ENCODE data around the gene ZNRF2.

The ZNRF2 gene

DNA sequence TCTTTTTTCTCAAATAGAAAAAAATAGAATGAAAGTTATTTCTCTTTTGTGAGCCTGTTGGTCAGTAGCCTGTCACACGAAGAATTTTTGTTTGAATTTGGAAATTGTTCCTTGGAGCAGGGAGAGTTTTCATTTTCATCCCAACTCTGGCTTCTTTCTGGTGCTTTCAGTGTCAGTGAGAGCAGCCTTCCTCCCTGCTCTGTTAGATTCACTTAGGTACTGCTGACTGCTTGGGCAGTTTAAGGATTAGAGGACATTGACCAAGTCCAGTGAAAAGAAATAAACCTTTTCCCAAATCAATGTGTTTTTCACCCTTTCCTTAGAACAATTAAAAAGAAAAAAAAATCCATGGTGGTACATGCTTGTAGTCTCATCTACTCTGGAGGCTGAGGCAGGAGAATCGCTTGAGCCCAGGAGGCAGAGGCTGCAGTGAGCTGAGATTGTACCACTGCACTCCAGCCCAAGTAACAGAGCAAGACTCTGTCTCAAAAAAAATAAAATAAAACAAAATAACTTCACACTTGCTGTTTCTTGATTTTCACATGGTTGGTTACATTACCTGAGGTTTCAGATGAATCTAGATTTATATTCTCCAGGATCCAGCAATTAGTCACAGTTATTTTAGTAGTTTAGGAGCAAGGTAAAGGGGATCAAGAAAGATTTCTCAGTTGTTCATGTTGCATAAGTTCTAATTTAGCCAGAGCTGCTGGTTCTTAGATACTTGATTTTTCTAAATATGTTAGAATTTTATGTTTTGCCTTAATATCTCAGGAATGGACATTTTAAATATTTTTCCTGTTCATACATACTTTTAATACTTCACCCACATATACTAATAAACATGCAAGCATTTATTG, 63.1 kb downstream of the ZNRF2 start:
- Mint-ChIP-seq H3K27me3 (ENCODE audit: low read depth, poor library complexity) (no peaks in the 10 kb centered on the region), H3K4me3 (no peak overlapping the region), H3K4me1 (no peaks in the 10 kb centered on the region), H3K9me3 (peaks cover 5% of the 10 kb centered on the region), H3K36me3 (ENCODE audit: low read depth) (peaks cover 4% of the 10 kb centered on the region), H3K27ac (no peak overlapping the region)
- DNase-seq: no peak
- TF ChIP-seq, protein P1, sequence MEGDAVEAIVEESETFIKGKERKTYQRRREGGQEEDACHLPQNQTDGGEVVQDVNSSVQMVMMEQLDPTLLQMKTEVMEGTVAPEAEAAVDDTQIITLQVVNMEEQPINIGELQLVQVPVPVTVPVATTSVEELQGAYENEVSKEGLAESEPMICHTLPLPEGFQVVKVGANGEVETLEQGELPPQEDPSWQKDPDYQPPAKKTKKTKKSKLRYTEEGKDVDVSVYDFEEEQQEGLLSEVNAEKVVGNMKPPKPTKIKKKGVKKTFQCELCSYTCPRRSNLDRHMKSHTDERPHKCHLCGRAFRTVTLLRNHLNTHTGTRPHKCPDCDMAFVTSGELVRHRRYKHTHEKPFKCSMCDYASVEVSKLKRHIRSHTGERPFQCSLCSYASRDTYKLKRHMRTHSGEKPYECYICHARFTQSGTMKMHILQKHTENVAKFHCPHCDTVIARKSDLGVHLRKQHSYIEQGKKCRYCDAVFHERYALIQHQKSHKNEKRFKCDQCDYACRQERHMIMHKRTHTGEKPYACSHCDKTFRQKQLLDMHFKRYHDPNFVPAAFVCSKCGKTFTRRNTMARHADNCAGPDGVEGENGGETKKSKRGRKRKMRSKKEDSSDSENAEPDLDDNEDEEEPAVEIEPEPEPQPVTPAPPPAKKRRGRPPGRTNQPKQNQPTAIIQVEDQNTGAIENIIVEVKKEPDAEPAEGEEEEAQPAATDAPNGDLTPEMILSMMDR (IDR thresholded peaks at IDR 0.05): no peak

GRCh38 chr7:30348083-30348560, 63.7 kb downstream of the ZNRF2 start:
- no peak overlapping the region for H3K27ac Mint-ChIP-seq
- no peak for DNase-seq
- TF ChIP-seq, protein P1 (IDR thresholded peaks at IDR 0.05): no peak
- H3K36me3 Mint-ChIP-seq (ENCODE audit: low read depth): no peaks in the 10 kb centered on the region
- no peak overlapping the region for H3K4me3 Mint-ChIP-seq
- no peaks in the 10 kb centered on the region for H3K27me3 Mint-ChIP-seq (ENCODE audit: low read depth, poor library complexity)
- H3K9me3 Mint-ChIP-seq: no peaks in the 10 kb centered on the region
- no peaks in the 10 kb centered on the region for H3K4me1 Mint-ChIP-seq

GRCh38 chr7:30349170-30349569, 64.8 kb downstream of the ZNRF2 start:
- Mint-ChIP-seq H3K4me1 (peaks cover 5% of the 10 kb centered on the region), H3K9me3 (no peaks in the 10 kb centered on the region), H3K27me3 (ENCODE audit: low read depth, poor library complexity) (no peaks in the 10 kb centered on the region), H3K4me3 (no peak overlapping the region), H3K27ac (no peak overlapping the region), H3K36me3 (ENCODE audit: low read depth) (no peaks in the 10 kb centered on the region)
- DNase-seq: no peak
- TF ChIP-seq, protein P1 (IDR thresholded peaks at IDR 0.05): no peak

GRCh38 chr7:30349816-30350215, 65.4 kb downstream of the ZNRF2 start:
- Mint-ChIP-seq H3K4me1 (peaks cover 5% of the 10 kb centered on the region), H3K27me3 (ENCODE audit: low read depth, poor library complexity) (no peaks in the 10 kb centered on the region), H3K36me3 (ENCODE audit: low read depth) (no peaks in the 10 kb centered on the region), H3K9me3 (no peaks in the 10 kb centered on the region), H3K4me3 (no peak overlapping the region), H3K27ac (no peak overlapping the region)
- no peak for DNase-seq
- TF ChIP-seq, protein P1 (IDR thresholded peaks at IDR 0.05): no peak

GRCh38 chr7:30351286-30351685, 66.9 kb downstream of the ZNRF2 start:
- TF ChIP-seq, protein P1 (IDR thresholded peaks at IDR 0.05): no peak
- Mint-ChIP-seq H3K4me1 (peaks cover 5% of the 10 kb centered on the region), H3K27ac (no peak overlapping the region), H3K27me3 (ENCODE audit: low read depth, poor library complexity) (no peaks in the 10 kb centered on the region), H3K9me3 (no peaks in the 10 kb centered on the region), H3K4me3 (no peak overlapping the region), H3K36me3 (ENCODE audit: low read depth) (peaks cover 4% of the 10 kb centered on the region)
- DNase-seq: no peak

GRCh38 chr7:30351724-30352123, 67.3 kb downstream of the ZNRF2 start:
- H3K36me3 Mint-ChIP-seq (ENCODE audit: low read depth): peaks cover 5% of the 10 kb centered on the region
- TF ChIP-seq, protein P1 (IDR thresholded peaks at IDR 0.05): no peak
- H3K27ac Mint-ChIP-seq: no peak overlapping the region
- no peak for DNase-seq
- no peaks in the 10 kb centered on the region for H3K9me3 Mint-ChIP-seq
- H3K27me3 Mint-ChIP-seq (ENCODE audit: low read depth, poor library complexity): no peaks in the 10 kb centered on the region
- H3K4me1 Mint-ChIP-seq: peaks cover 5% of the 10 kb centered on the region
- no peak overlapping the region for H3K4me3 Mint-ChIP-seq
